Naive B cell (primary cell): ENCODE results near the gene FDX1. TPM values are rescaled to one million over a fixed set of nuclear protein-coding genes. Genes with fewer than 3 reads are reported as not detected.
"Not testable (repeated sequence)": the region's sequence is repeated elsewhere in the genome, so short reads cannot be mapped to it uniquely, and the experiment has no call there.

Experiments used
- ATAC-seq, 2 donors: fragments of 150-1000 bp; cut with Tn5 transposase; 2 replicates each; pipeline ENCODE4 v1.10.0; 2021; ENCODE audit warnings: low read depth in 2 of 2, mild to moderate bottlenecking in 2 of 2, moderate library complexity in 2 of 2
- DNase-seq: peaks from one replicate; pipeline ENCODE4 v3.0.0; 2022
- H3K27ac Mint-ChIP-seq, 6 donors: one replicate each; pipeline ENCODE4 v1.8.0; 2020 to 2022; ENCODE audit warnings: mild to moderate bottlenecking in 6 of 6, mixed read lengths in 6 of 6, moderate library complexity in 5 of 6, inconsistent platforms in 2 of 6
- H3K27me3 Mint-ChIP-seq, 3 donors: one replicate each; pipeline ENCODE4 v1.8.0; 2021 to 2022; ENCODE audit warnings: mixed read lengths in 3 of 3, mild to moderate bottlenecking in 1 of 3
- H3K36me3 Mint-ChIP-seq, 2 donors: one replicate each; pipeline ENCODE4 v1.8.0; 2020 to 2022; ENCODE audit warnings: mixed read lengths in 2 of 2, inconsistent platforms in 1 of 2, mild to moderate bottlenecking in 1 of 2
- H3K4me1 Mint-ChIP-seq, 3 donors: one replicate each; pipeline ENCODE4 v1.8.0; 2020 to 2022; ENCODE audit warnings: mixed read lengths in 3 of 3, inconsistent platforms in 1 of 3, mild to moderate bottlenecking in 1 of 3, moderate library complexity in 1 of 3
- H3K4me3 Mint-ChIP-seq, 8 donors: one replicate each; pipeline ENCODE4 v1.8.0; 2020 to 2022; ENCODE audit warnings: mild to moderate bottlenecking in 8 of 8, mixed read lengths in 8 of 8, moderate library complexity in 8 of 8, inconsistent platforms in 2 of 8
- H3K9me3 Mint-ChIP-seq, 7 donors: one replicate each; pipeline ENCODE4 v1.8.0; 2020 to 2022; ENCODE audit warnings: mixed read lengths in 7 of 7, mild to moderate bottlenecking in 5 of 7, inconsistent platforms in 2 of 7, moderate library complexity in 1 of 7
- polyA plus RNA-seq, 6 donors: library from polyadenylated mRNA; unstranded; fragments of 300-500 nt; fragmentation: Illumina TruSeq; gene quantifications; one replicate each; pipeline ENCODE4 v1.2.3, GENCODE V29; 2021; ENCODE audit warnings: low read depth in 6 of 6

The FDX1 gene
- polyA plus RNA-seq = 10 to 100 TPM; 15.2 to 19.6 (median 16.7) TPM

- no peaks in the 10 kb centered on the region for H3K27me3 Mint-ChIP-seq
These were observed at the start of gene FDX1 for GRCh38 chr11:110429731-110430266. Gene FDX1, plus strand, starts transcription at chr11:110429948. Its CDS starts 173 bp downstream, at chr11:110430121.

GRCh38 chr11:110380836-110381622 is 48.7 kb upstream of the FDX1 start:
- Mint-ChIP-seq H3K27me3 (peaks cover 0 to 8% (median 6%) of the 10 kb centered on the region in 3 donors), H3K36me3 (no peaks in the 10 kb centered on the region), H3K4me3 (no peak overlapping the region), H3K27ac (no peak overlapping the region), H3K4me1 (peaks cover 2 to 6% (median 3%) of the 10 kb centered on the region in 3 donors), H3K9me3 (peaks cover 0 to 5% (median 0%) of the 10 kb centered on the region in 7 donors)
- ATAC-seq (no peak), DNase-seq (no peak)

More at GRCh38 chr11:110429731-110430266, at the start of gene FDX1:
- H3K4me3 Mint-ChIP-seq = peak within 1 kb of the TSS; percentile 91 to 99 (median 97)
- ATAC-seq = peak; percentile 82 to 83
- DNase-seq = peak; percentile 84
- no peaks in the 10 kb centered on the region for H3K36me3 Mint-ChIP-seq
- no peaks in the 10 kb centered on the region for H3K9me3 Mint-ChIP-seq
- peak within 1 kb of the TSS; percentile 39 to 95 (median 93) for H3K27ac Mint-ChIP-seq
- peaks cover 26 to 42% (median 37%) of the 10 kb centered on the region in 3 donors for H3K4me1 Mint-ChIP-seq

- not testable (repeated sequence) for H3K4me3 Mint-ChIP-seq, ATAC-seq, H3K9me3 Mint-ChIP-seq, H3K36me3 Mint-ChIP-seq, DNase-seq, H3K27ac Mint-ChIP-seq, H3K4me1 Mint-ChIP-seq
- peaks cover 8 to 40% (median 14%) of the 10 kb centered on the region in 3 donors for H3K27me3 Mint-ChIP-seq
These were observed 41.5 kb upstream of the FDX1 start for GRCh38 chr11:110388231-110388630.

- Mint-ChIP-seq H3K4me3 (no peak overlapping the region), H3K36me3 (peaks cover 0 to under 1% of the 10 kb centered on the region in 2 donors), H3K9me3 (peaks cover 0 to 9% (median 4%) of the 10 kb centered on the region in 7 donors), H3K4me1 (no peaks in the 10 kb centered on the region), H3K27ac (no peak overlapping the region), H3K27me3 (peaks cover 8 to 44% (median 14%) of the 10 kb centered on the region in 3 donors)
- no peak for ATAC-seq
- no peak for DNase-seq
These were observed 39.8 kb upstream of the FDX1 start for GRCh38 chr11:110389965-110390364.

- Mint-ChIP-seq H3K4me1 (no peaks in the 10 kb centered on the region), H3K9me3 (peaks cover 3 to 20% (median 9%) of the 10 kb centered on the region in 7 donors), H3K36me3 (peaks cover 0 to 16% of the 10 kb centered on the region in 2 donors), H3K27me3 (peaks cover 17 to 63% (median 19%) of the 10 kb centered on the region in 3 donors), H3K27ac (no peak overlapping the region), H3K4me3 (no peak overlapping the region)
- ATAC-seq (no peak), DNase-seq (no peak)
These were observed 37.7 kb upstream of the FDX1 start for GRCh38 chr11:110392056-110392455.

- Mint-ChIP-seq H3K27me3 (peaks cover 10 to 33% (median 21%) of the 10 kb centered on the region in 3 donors), H3K36me3 (peaks cover 0 to 16% of the 10 kb centered on the region in 2 donors), H3K9me3 (peaks cover 0 to 20% (median 9%) of the 10 kb centered on the region in 7 donors)
- not testable (repeated sequence) for H3K4me1 Mint-ChIP-seq, DNase-seq, H3K4me3 Mint-ChIP-seq, H3K27ac Mint-ChIP-seq, ATAC-seq
These were observed 32.0 kb upstream of the FDX1 start for GRCh38 chr11:110397668-110398286.

- not testable (repeated sequence) for H3K4me1 Mint-ChIP-seq, ATAC-seq, H3K4me3 Mint-ChIP-seq, H3K36me3 Mint-ChIP-seq, DNase-seq, H3K27ac Mint-ChIP-seq
- H3K27me3 Mint-ChIP-seq = peaks cover 6 to 16% (median 7%) of the 10 kb centered on the region in 3 donors
- H3K9me3 Mint-ChIP-seq = peaks cover 4 to 16% (median 10%) of the 10 kb centered on the region in 7 donors
These were observed 26.2 kb upstream of the FDX1 start for GRCh38 chr11:110403585-110403984.

- H3K4me3 Mint-ChIP-seq, H3K36me3 Mint-ChIP-seq, H3K4me1 Mint-ChIP-seq, ATAC-seq, DNase-seq, H3K27ac Mint-ChIP-seq: not testable (repeated sequence)
- Mint-ChIP-seq H3K27me3 (peaks cover 9 to 15% (median 14%) of the 10 kb centered on the region in 3 donors), H3K9me3 (peaks cover 4 to 16% (median 10%) of the 10 kb centered on the region in 7 donors)
These were observed 24.1 kb upstream of the FDX1 start for GRCh38 chr11:110405636-110406035.

GRCh38 chr11:110407315-110407714 is 22.4 kb upstream of the FDX1 start:
- Mint-ChIP-seq H3K27ac (no peak overlapping the region), H3K9me3 (peaks cover 4 to 16% (median 10%) of the 10 kb centered on the region in 7 donors), H3K27me3 (peaks cover 9 to 14% (median 11%) of the 10 kb centered on the region in 3 donors), H3K4me3 (no peak overlapping the region), H3K36me3 (no peaks in the 10 kb centered on the region), H3K4me1 (no peaks in the 10 kb centered on the region)
- ATAC-seq (no peak), DNase-seq (no peak)

- Mint-ChIP-seq H3K27me3 (peaks cover 9 to 14% (median 11%) of the 10 kb centered on the region in 3 donors), H3K36me3 (no peaks in the 10 kb centered on the region), H3K9me3 (peaks cover 4 to 16% (median 10%) of the 10 kb centered on the region in 7 donors), H3K4me1 (no peaks in the 10 kb centered on the region), H3K27ac (no peak overlapping the region), H3K4me3 (no peak overlapping the region)
- DNase-seq (no peak), ATAC-seq (no peak)
These were observed 20.6 kb upstream of the FDX1 start for GRCh38 chr11:110409174-110409573.

GRCh38 chr11:110410651-110411050 is 19.1 kb upstream of the FDX1 start:
- Mint-ChIP-seq H3K27me3 (peaks cover 9 to 11% (median 9%) of the 10 kb centered on the region in 3 donors), H3K36me3 (no peaks in the 10 kb centered on the region), H3K27ac (peak overlapping the region in 1 of 6 donors; percentile 13), H3K4me1 (no peaks in the 10 kb centered on the region), H3K4me3 (no peak overlapping the region), H3K9me3 (peaks cover 4 to 16% (median 9%) of the 10 kb centered on the region in 7 donors)
- no peak for DNase-seq
- ATAC-seq = no peak

GRCh38 chr11:110415081-110415480 is 14.7 kb upstream of the FDX1 start:
- DNase-seq (no peak), ATAC-seq (no peak)
- H3K4me1 Mint-ChIP-seq = no peaks in the 10 kb centered on the region
- H3K9me3 Mint-ChIP-seq = peaks cover 0 to 5% (median 2%) of the 10 kb centered on the region in 7 donors
- no peak overlapping the region for H3K27ac Mint-ChIP-seq
- H3K36me3 Mint-ChIP-seq = no peaks in the 10 kb centered on the region
- no peak overlapping the region for H3K4me3 Mint-ChIP-seq
- H3K27me3 Mint-ChIP-seq = peaks cover 0 to 8% (median 6%) of the 10 kb centered on the region in 3 donors

GRCh38 chr11:110421658-110422057 is 8.1 kb upstream of the FDX1 start:
- Mint-ChIP-seq H3K27ac (peak overlapping the region in 1 of 6 donors; percentile 3), H3K9me3 (peaks cover 0 to 29% (median 17%) of the 10 kb centered on the region in 7 donors)
- H3K36me3 Mint-ChIP-seq, H3K27me3 Mint-ChIP-seq, DNase-seq, H3K4me1 Mint-ChIP-seq, ATAC-seq, H3K4me3 Mint-ChIP-seq: not testable (repeated sequence)
